GM18858 (cell line): ENCODE measurements around the gene ADPRM.

Source experiments
- ATAC-seq: cut with Tn5 transposase; IDR thresholded peaks from one replicate; pipeline ENCODE4 v1.9.1; 2021; ENCODE audit not compliant: unreplicated experiment

Gene ADPRM

DNA sequence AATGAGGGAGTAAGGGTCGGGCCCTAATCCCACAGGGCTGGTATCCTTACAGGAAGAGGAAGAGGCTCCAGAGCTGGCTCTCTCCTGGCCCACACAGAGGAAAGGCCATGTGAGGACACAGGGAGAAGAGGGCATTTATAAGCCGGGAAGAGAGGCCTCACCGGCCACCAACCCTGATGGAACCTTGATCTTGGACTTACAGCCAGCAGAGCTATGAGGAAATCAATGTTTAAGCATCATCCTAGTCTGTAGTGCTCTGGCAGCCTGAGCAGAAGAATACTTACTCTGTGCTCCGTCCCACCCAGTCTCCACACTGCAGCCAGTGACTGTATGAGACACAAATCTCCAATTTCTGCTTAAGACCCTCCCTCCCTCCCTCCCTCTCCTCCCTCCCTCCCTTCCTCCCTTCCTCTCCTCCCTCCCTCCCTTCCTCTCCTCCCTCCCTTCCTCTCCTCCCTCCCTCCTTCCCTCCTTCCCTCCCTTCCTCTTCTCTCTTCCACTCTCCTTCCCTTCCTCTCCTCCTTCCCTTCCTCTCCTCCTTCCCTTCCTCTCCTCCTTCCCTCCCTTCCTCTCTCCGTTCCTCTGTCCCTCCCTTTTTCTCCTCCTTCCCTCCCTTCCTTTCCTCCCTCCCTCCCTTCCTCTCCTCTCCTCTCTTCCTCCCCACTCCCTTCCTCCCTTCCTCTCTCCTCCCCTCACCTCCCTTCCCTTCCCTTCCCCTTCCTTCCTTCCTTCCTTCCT lies 41.3 kb downstream of the ADPRM start:
- ATAC-seq: no peak

- ATAC-seq: no peak
Measured at GRCh38 chr17:10739386-10739785, 42.0 kb downstream of the ADPRM start.

DNA sequence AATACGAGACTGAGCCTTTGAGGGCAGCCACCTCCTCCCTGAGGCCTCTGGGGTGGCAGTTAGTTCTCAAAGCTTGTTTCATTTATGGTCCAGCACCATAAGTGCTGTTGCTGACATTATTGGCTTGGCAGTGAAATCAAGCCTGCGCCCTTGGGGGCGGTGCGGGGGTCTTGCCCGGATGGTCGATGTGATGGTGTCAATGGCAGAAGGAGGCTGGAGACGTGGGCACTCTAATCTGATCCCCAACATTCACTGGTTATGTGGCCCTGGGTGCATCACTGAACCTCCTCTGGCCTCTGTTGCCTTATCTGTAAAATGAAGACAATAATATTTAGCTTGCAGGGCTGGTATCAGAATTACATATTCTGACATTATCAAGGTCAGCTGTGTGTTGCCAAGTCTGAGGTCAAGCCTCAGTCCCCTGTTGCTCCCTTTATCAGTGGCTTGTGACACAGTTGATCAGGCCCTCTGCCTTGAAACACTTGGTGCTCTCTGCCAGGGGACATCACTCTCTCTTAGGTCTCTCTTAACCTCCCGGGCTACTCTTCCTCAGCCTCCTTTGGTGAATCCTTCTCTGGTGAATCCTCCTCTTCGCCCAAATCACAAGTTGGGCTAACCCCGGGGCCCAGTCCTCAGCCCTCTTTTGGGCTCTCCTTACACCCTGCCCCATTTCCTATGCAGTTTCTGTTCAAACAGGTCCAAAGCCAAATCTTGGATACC lies 44.2 kb downstream of the ADPRM start:
- ATAC-seq: no peak

DNA sequence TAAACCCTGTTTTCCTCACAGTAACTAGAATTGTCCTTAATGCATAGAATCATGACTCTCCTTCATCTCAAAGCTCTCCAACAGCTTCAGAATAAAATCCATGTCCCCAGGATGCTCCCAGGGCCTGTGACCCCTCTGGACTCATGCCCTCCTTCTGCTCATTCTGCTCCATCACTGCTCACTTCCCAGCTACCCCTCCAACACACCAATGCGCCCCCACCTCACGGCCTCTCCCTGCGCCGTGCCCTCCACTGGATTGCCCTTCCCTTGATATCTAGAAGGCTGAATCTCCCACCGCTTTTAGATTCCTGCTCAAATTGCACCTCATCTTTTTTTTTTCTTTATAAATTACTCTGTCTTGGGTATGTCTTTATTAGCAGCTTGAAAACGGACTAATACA lies 45.0 kb downstream of the ADPRM start:
- no peak for ATAC-seq

DNA sequence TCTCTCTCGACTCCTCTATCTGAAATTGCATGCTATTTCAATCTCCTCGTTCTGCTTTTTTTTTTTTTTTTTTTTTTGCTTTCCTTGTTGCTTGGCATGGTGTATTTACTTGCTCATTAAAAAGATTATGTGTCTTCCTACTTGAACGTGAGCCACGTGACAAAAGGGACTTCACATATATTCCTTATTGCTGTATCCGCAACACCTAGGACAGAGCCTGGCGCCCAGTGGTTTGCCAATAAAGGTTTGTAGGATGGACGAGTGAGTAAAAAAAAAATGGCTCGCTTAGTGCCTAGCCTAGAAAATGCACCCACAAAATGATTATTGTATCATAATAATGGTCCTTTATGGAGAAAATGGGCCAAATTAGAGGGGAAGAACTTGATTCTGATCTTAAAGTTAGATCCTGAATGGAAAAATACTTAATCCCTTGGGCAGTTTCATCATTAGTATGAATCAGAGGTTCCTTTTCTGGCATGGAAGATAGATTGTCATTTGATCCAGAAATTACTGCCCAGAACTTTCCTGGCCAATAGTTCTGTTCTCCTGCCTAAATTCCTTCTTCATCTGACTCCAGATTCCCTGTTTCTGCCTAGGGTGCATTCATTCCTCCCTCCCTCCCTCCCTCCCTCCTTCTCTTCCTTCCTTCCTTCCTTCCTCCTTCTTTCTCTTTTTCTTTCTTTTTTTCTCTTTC lies 46.1 kb downstream of the ADPRM start:
- ATAC-seq: no peak

DNA sequence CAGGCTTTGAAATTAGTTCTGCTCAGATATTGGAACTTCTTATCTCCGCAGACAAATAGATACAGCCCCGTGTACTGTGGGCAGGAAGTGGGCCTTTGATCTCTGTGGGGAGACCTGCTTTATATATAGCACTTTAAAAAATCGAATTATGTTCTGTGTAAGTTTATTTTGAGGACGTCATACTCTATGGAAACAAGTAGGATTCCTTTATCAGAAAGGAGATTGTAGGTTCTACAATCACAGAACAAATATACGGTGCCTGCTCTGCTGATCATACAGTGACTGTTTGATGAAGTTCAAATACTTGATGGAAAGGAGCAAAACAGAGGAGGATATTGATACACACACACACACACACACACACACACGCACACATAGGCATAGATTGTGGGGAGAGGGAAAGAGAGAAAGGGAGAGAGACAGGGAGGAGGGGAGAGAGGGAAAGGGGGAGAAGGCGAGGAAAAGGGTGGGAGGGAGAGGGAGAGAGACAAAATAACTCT lies 47.2 kb downstream of the ADPRM start:
- no peak for ATAC-seq

GRCh38 chr17:10745231-10745630 lies 47.8 kb downstream of the ADPRM start:
- ATAC-seq: no peak

- no peak for ATAC-seq
Measured at GRCh38 chr17:10748531-10749181, 51.3 kb downstream of the ADPRM start.

GRCh38 chr17:10750210-10750609 lies 52.8 kb downstream of the ADPRM start:
- no peak for ATAC-seq

DNA sequence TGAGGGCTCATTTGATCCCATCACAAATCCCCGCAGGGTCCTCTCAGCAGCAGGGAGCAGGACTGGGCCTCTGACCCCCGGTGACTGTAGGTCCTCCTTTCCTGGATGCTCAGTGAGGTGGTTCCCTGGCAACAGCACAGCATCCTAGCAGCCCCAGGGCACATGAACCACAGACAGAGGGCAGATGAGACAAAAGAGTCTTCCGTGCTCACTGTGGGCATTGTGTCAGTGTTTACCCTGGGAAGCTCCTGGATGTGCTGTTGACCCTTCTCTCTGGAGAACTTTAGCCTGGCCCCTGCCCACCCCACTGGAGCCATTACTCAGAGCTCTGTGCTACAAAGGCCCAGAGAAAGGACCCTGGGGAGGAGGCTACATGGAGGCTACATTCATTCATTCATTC lies 54.2 kb downstream of the ADPRM start:
- ATAC-seq: no peak

DNA sequence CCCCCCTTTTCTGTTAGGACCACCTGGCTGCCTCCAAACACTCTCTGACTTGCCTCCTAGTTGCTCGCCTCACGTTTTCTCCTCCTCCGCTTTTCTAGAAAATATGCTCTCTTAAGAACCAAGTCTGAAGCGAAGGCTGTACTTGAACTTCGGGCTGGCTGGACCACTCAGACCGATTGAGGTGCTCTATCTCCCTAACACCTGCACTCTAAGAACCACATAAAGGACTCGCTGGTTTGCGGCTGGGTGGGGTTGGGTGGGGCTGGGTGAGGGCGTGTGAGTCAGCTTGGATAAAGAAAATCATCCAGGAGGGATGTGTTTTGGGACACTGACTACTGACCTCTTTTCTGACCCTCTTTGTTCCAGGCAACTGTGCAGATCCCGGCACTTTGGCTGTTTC lies 55.3 kb downstream of the ADPRM start:
- ATAC-seq: no peak

GRCh38 chr17:10754109-10754508 lies 56.7 kb downstream of the ADPRM start:
- ATAC-seq: no peak

- no peak for ATAC-seq
Measured at GRCh38 chr17:10754861-10755591, 57.6 kb downstream of the ADPRM start.

- ATAC-seq: no peak
Measured at GRCh38 chr17:10755592-10756127, 58.3 kb downstream of the ADPRM start.

DNA sequence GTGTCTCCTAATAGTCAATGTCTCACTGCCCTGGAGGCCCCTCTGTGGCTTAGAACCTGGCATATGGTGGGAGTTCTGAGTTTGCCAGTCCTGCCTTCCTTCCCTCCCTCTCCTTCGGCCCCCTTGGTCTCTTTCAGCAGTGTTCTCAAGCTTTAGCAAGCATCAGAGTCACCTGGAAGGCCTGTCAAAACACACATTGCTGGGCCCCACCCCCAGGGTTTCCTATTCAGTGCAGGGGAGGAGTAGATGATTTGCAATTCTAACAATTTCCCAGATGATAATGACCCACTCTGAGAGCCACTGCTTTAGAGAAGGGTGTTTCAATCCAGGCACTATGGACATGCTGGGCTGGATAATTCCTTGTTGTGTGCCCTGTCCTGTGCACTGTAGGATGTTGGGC lies 58.8 kb downstream of the ADPRM start:
- no peak for ATAC-seq

DNA sequence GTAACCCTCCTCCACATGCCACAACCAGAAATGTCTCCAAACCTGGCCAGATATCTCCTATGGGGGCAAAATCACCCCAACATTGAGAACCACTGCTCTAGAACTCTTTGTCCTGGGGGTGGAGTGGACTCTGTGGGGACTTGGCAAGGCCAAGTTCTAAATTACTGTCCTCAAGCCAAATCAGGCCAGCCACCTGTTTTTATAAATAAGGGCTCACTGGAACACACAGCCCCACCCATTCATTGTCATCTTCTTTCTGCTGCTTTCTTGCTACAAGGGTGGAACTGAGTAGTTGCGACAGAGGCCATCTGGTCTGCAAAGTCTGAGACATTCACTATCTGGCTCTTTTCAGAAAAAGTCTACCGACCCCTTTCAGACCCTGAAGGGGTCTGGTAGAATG lies 59.2 kb downstream of the ADPRM start:
- no peak for ATAC-seq

DNA sequence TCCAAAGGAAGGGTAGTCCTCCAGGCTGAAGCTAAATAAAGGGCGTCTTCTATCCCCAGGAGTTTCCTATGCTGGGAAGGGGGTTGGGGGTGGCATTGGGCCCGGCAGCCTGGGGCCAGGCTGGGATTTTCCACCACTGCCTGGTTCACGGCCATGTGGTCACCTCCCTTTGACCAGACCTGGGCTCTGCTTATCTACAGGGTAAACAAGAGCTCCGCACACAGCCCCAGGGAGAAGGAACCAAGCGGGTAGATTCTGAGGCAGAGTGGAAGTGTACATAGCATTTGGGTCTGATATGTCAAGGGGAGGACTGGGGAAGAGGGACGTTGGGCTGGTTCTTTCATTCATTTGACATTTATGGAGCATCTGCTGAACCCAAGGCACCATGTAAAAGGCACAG lies 59.7 kb downstream of the ADPRM start:
- no peak for ATAC-seq

DNA sequence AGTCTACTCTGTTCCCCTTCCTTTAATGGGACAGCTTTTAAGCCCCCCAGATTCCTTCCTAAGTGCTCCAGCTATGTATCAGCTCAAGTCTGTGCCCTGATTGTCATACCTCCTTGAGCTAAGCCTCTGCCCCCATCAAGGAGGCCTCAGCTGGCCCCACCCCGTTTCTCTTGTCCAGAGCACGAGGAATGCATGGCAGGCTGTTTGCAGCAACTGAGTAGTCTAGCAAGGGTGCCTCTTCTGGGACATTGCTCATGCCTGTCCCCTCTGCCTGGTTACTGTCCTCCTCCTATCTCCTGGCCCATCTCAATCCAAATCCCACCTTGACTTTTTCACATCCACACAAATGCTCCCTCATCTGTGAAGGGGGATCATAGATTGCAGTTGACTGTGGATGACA lies 60.3 kb downstream of the ADPRM start:
- no peak for ATAC-seq

GRCh38 chr17:10758062-10758461 lies 60.7 kb downstream of the ADPRM start:
- ATAC-seq: no peak
